GM12878 (cell line): ENCODE data around the gene LDLRAP1. TPM values are rescaled to one million over a fixed set of nuclear protein-coding genes. Genes with fewer than 3 reads are reported as not detected.

Experiments
- ATAC-seq: fragments of 200-7000 bp; cut with Tn5 transposase; 3 replicates; pipeline ENCODE4 v1.9.1; 2020; ENCODE audit warnings: mild to moderate bottlenecking, moderate library complexity
- BruUV-seq: library from RNA; stranded (reverse); fragments of 400-500 nt; replicated peaks from 2 replicates; lab custom pipeline; 2021; lab: Mats Ljungman, UMichigan
- CTCF ChIA-PET: fragments of 300-600 bp; sonication (Branson Sonifier 250); formaldehyde crosslinking; extraction: SDS; loops from one replicate; lab custom pipeline; 2021; ENCODE audit warnings: inconsistent platforms; lab: Yijun Ruan, JAX
- POLR2A ChIA-PET: fragments of 350-600 bp; formaldehyde crosslinking; extraction: SDS; loops from one replicate; lab custom pipeline; 2021; ENCODE audit warnings: inconsistent platforms; lab: Charles Lee
- RAD21 ChIA-PET: fragments of 300-600 bp; sonication (Branson Sonifier 250); formaldehyde crosslinking; loops from one replicate; lab custom pipeline; 2023; ENCODE audit warnings: antibody characterized with exemption; ENCODE audit not compliant: unreplicated experiment; lab: Charles Lee
- SMC1A ChIA-PET: fragments of 300-600 bp; sonication (Branson Sonifier 250); formaldehyde crosslinking; loops from one replicate; lab custom pipeline; 2023; ENCODE audit not compliant: unreplicated experiment, uncharacterized antibody; lab: Charles Lee
- DNase-seq: peaks from one replicate; pipeline ENCODE4 v3.0.0-alpha.2; 2011; ENCODE audit warnings: low read depth, low spot score
- FAIRE-seq: peaks from 3 replicates; lab custom pipeline; 2011; peaks lifted over from hg19 to GRCh38; lab: Jason Lieb, UNC
- H2AFZ ChIP-seq: 2 replicates; pipeline ENCODE4 v1.6.0; 2011; ENCODE audit warnings: low read depth, low read length, control low read depth; ENCODE audit not compliant: control insufficient read depth
- H3K27ac ChIP-seq: 2 replicates; pipeline ENCODE4 v1.5.1; 2011; ENCODE audit warnings: control low read depth; ENCODE audit not compliant: control insufficient read depth, insufficient read depth
- H3K27me3 ChIP-seq, 2 experiments: replicated peaks in 1 of 2; 2 replicates each; pipeline versions ENCODE4 v1.6.0 to v1.6.1; 2011; ENCODE audit warnings: low read length in 1 of 2; ENCODE audit not compliant: control insufficient read depth in 2 of 2, insufficient read depth in 2 of 2
- H3K36me3 ChIP-seq, 2 experiments: 2 replicates each; pipeline ENCODE4 v1.5.1; 2011; ENCODE audit warnings: low read length in 1 of 2; ENCODE audit not compliant: control insufficient read depth in 2 of 2, insufficient read depth in 2 of 2
- H3K4me1 ChIP-seq: 2 replicates; pipeline ENCODE4 v1.6.1; 2011; ENCODE audit warnings: mild to moderate bottlenecking, low read length, moderate library complexity, mixed read lengths; ENCODE audit not compliant: control insufficient read depth, insufficient read depth
- H3K4me2 ChIP-seq: 2 replicates; pipeline ENCODE4 v1.6.0; 2011; ENCODE audit warnings: control low read depth; ENCODE audit not compliant: control insufficient read depth, insufficient read depth
- H3K4me3 ChIP-seq: fragments of 200-600 bp; sonication (generic); 2 replicates; pipeline ENCODE4 v1.5.1; 2016
- H3K79me2 ChIP-seq: 2 replicates; pipeline ENCODE4 v1.6.0; 2011; ENCODE audit warnings: low read length; ENCODE audit not compliant: control insufficient read depth, insufficient read depth
- H3K9ac ChIP-seq: 2 replicates; pipeline ENCODE4 v1.8.0; 2011; ENCODE audit warnings: low read length, control low read depth, mixed read lengths; ENCODE audit not compliant: control insufficient read depth, insufficient read depth
- H3K9me3 ChIP-seq: replicated peaks from 3 replicates; pipeline ENCODE4 v1.5.1; 2011; ENCODE audit warnings: mild to moderate bottlenecking, low read length; ENCODE audit not compliant: control insufficient read depth, insufficient read depth
- H4K20me1 ChIP-seq: 2 replicates; pipeline ENCODE4 v1.6.0; 2011; ENCODE audit not compliant: control insufficient read depth, insufficient read depth
- BCL3 ChIP-seq: IDR thresholded peaks from 2 replicates; pipeline ENCODE4 v1.6.1; 2011; ENCODE audit warnings: borderline replicate concordance, low read depth, mild to moderate bottlenecking, moderate library complexity, low read length; ENCODE audit not compliant: insufficient read depth, poor library complexity, severe bottlenecking
- EP300 ChIP-seq, 2 experiments: fragments of 150-350 bp in 1 of 2; IDR thresholded peaks; 2 replicates each; pipeline ENCODE4 v1.6.1; 2011 to 2012; ENCODE audit warnings: low read depth in 2 of 2, low read length in 2 of 2, borderline replicate concordance in 1 of 2, improper control_type of control experiment in 1 of 2, inconsistent platforms in 1 of 2; ENCODE audit not compliant: control insufficient read depth in 1 of 2
- FOS ChIP-seq: IDR thresholded peaks from 3 replicates; pipeline ENCODE4 v1.6.1; 2011; ENCODE audit warnings: borderline replicate concordance; ENCODE audit not compliant: insufficient read length; ENCODE audit errors: extremely low read depth
- IKZF2 ChIP-seq, 2 experiments: fragments of 450-650 bp; IDR thresholded peaks; 2 replicates each; pipeline ENCODE4 v1.6.1; 2017; ENCODE audit warnings: mild to moderate bottlenecking in 2 of 2, moderate library complexity in 2 of 2
- ZBED1 ChIP-seq: IDR thresholded peaks from 2 replicates; pipeline ENCODE4 v1.6.1; 2016; ENCODE audit warnings: borderline replicate concordance
- ZBTB40 ChIP-seq: fragments of 450-650 bp; IDR thresholded peaks from 2 replicates; pipeline ENCODE4 v1.6.1; 2016; ENCODE audit warnings: mild to moderate bottlenecking, moderate library complexity, borderline replicate concordance
- ZNF207 ChIP-seq: fragments of 450-650 bp; IDR thresholded peaks from 2 replicates; pipeline ENCODE4 v1.6.1; 2014; ENCODE audit warnings: antibody characterized with exemption, mild to moderate bottlenecking, borderline replicate concordance
- ZNF687 ChIP-seq: fragments of 450-650 bp; IDR thresholded peaks from 2 replicates; pipeline ENCODE4 v1.6.1; 2017; ENCODE audit warnings: mild to moderate bottlenecking, moderate library complexity
- WGBS: methylation state at CpG from one replicate; pipeline ENCODE4 v1.1.6; 2016; ENCODE audit warnings: low lambda C conversion rate; ENCODE audit not compliant: insufficient replicate concordance, insufficient coverage; ENCODE audit errors: missing lambda C conversion rate; 5-methylcytosine and 5-hydroxymethylcytosine counted together
- in situ Hi-C: fragments of 300-500 bp; cut with MboI; formaldehyde crosslinking; loops from 9 replicates; pipeline ENCODE4 v1.14.3; 2018; ENCODE audit warnings: mixed read lengths
- intact Hi-C: fragments of 100-400 bp; cut with micrococcal nuclease; formaldehyde crosslinking; loops from one replicate; pipeline ENCODE4 v1.14.2; 2022; ENCODE audit not compliant: unreplicated experiment
- polyA plus RNA-seq, 11 experiments: library from polyadenylated mRNA; depleted of rRNA in 4 of 11; unstranded in 6 of 11; stranded (reverse) in 5 of 11; fragments of >200 nt; fragmentation: Nextera tagmentation in 4 of 11; fragmentation: Illumina TruSeq in 1 of 11; extraction: Ambion mirVana in 4 of 11; extraction: Trizol in 1 of 11; gene quantifications; 1 replicate in 1 of 11; 2 replicates in 10 of 11; pipeline versions ENCODE4 v1.2.1 to v1.2.3, GENCODE V29; 2011 to 2016; ENCODE audit warnings: inconsistent platforms in 2 of 11, missing spikeins in 2 of 11, low read depth in 1 of 11
- total RNA-seq, 4 experiments: library from RNA; depleted of rRNA in 3 of 4; stranded (reverse); fragments of >200 nt in 3 of 4; fragmentation: Illumina TruSeq in 1 of 4; extraction: Trizol in 1 of 4; gene quantifications; 2 replicates each; pipeline versions ENCODE4 v1.2.1 to v1.2.3, GENCODE V29; 2013 to 2021
- TF ChIP-seq, protein P1 (sequence below): fragments of 450-650 bp; IDR thresholded peaks from 2 replicates; pipeline ENCODE4 v1.6.1; 2016; ENCODE audit warnings: mild to moderate bottlenecking

LDLRAP1 gene
- total and polyA plus RNA-seq, 10 of the 15 experiments (the other 5 are each of a cell fraction or from before 2014, with no cell fraction given), result 0.43 to 37.6 (median 22.0) TPM

DNA sequence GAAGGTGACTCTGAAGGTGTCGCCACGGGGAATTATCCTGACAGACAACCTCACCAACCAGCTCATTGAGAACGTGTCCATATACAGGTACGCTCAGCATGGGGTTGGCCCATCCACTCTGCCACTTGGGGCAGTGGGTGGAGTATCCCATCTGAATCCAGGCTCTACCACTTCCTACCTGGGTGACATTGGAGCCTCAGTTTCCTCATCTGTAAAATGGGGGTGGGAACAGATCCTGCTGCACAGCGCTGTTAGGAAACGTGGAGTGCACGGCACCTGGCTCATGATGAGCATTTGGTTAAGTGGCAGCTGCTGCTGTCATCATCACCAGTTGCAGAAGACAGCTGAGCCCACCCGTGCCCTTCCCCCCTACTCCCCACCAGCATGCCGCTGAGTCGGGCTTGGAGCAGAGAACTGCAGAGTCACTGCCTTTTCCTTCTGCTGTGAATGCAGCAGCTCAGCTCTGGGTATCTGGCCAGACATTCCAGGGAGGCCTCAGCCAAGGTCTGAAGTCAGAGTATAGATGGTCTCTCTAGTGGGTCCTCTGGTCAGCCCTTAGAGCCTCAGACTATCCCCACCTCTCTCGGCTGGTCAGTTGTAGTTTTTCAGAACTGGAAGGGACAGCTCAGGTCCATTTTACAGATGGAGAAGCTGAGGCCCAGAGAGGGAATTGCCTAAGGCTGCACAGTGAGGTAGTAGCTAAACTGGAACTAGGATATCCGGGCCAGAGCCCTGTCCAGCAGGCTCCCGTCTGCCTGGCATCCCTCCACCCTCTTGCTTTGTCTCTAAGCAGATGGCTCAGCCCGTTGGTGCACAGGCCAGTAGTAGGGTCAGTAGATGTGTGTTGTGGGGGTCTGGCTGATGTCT lies 11.7 kb downstream of the LDLRAP1 start:
- H3K79me2 ChIP-seq, result peaks cover 18% of the 10 kb centered on the region
- SMC1A ChIA-PET, result no interaction called here
- CTCF ChIA-PET, result interaction anchor here (1.5 kb wide), 1 partner anchor 11 kb away, joined by 3 read pairs; no protein-coding TSS in a partner anchor
- no peak overlapping the region for H3K9ac ChIP-seq
- FAIRE-seq (no peak), DNase-seq (no peak), ATAC-seq (no peak)
- POLR2A ChIA-PET, result interaction anchor here (0.9 kb wide), 1 partner anchor 11 kb away, joined by 3 read pairs; the partner anchor contains the start of gene LDLRAP1
- no peak overlapping the region for H3K27ac ChIP-seq
- no peaks in the 10 kb centered on the region for H3K27me3 ChIP-seq
- no peak overlapping the region for H3K4me3 ChIP-seq
- peaks cover 3% of the 10 kb centered on the region; the same call in 1 of the 2 replicates for H4K20me1 ChIP-seq
- H3K36me3 ChIP-seq, result peaks cover 0 to 5% of the 10 kb centered on the region in 2 experiments; a peak in 2 of 4 replicates
- in situ Hi-C loops, result no loop called here
- intact Hi-C loops, result no loop called here
- 84% methylated on average over 14 of the region's 14 CpGs for WGBS
- peaks cover 31% of the 10 kb centered on the region for H3K4me1 ChIP-seq
- no peak overlapping the region for H2AFZ ChIP-seq
- RAD21 ChIA-PET, result interaction anchor here (1.0 kb wide), 1 partner anchor 9 kb away, joined by 3 read pairs; no protein-coding TSS in a partner anchor
- no peaks in the 10 kb centered on the region; the same call in 2 of the 3 replicates for H3K9me3 ChIP-seq
- BruUV-seq, result no TSS peak
- no peak overlapping the region for H3K4me2 ChIP-seq
- TF ChIP-seq ZBTB40 (no peak), ZNF687 (no peak), ZBED1 (no peak), FOS (no peak), EP300 (IDR thresholded peaks at IDR 0.05; ENCODE audit: borderline replicate concordance in 1 of 2, control insufficient read depth in 1 of 2, low read depth in 2 of 2, low read length in 2 of 2) (no peak), ZNF207 (no peak), BCL3 (no peak), IKZF2 (IDR thresholded peaks at IDR 0.05) (no peak)
- TF ChIP-seq, protein P1, sequence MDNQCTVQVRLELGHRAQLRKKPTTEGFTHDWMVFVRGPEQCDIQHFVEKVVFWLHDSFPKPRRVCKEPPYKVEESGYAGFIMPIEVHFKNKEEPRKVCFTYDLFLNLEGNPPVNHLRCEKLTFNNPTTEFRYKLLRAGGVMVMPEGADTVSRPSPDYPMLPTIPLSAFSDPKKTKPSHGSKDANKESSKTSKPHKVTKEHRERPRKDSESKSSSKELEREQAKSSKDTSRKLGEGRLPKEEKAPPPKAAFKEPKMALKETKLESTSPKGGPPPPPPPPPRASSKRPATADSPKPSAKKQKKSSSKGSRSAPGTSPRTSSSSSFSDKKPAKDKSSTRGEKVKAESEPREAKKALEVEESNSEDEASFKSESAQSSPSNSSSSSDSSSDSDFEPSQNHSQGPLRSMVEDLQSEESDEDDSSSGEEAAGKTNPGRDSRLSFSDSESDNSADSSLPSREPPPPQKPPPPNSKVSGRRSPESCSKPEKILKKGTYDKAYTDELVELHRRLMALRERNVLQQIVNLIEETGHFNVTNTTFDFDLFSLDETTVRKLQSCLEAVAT, result no peak
